HepG2 (cell line): ENCODE data around the gene STEAP2. TPM values are rescaled to one million over a fixed set of nuclear protein-coding genes. Genes with fewer than 3 reads are reported as not detected.

Experiments
- CBFB ChIP-seq: sonication (generic); formaldehyde crosslinking; IDR thresholded peaks from 2 replicates; pipeline ENCODE4 v1.4.0; 2020; ENCODE audit warnings: missing genetic modification reagents
- DRAP1 ChIP-seq: IDR thresholded peaks from 2 replicates; pipeline ENCODE4 v1.6.1; 2016; ENCODE audit warnings: missing genetic modification reagents, missing compliant biosample characterization
- ELF1 ChIP-seq: sonication (generic); formaldehyde crosslinking; IDR thresholded peaks from 2 replicates; pipeline ENCODE4 v1.4.0; 2020; ENCODE audit warnings: missing genetic modification reagents
- ETV6 ChIP-seq: sonication (generic); formaldehyde crosslinking; conservative IDR thresholded peaks from 2 replicates; pipeline ENCODE4 v1.4.0; 2020; ENCODE audit warnings: missing genetic modification reagents
- FOXA3 ChIP-seq: IDR thresholded peaks from 2 replicates; pipeline ENCODE4 v1.6.1; 2016; ENCODE audit warnings: missing genetic modification reagents, missing compliant biosample characterization
- HMG20A ChIP-seq: IDR thresholded peaks from 2 replicates; pipeline ENCODE4 v1.6.1; 2016; ENCODE audit warnings: borderline replicate concordance
- HNF1A ChIP-seq, 2 experiments: sonication (generic) in 1 of 2; formaldehyde crosslinking in 1 of 2; IDR thresholded peaks; 2 replicates each; pipeline versions ENCODE4 v1.4.0 to v1.6.1; 2016 to 2020; ENCODE audit warnings: borderline replicate concordance in 1 of 2, low read depth in 1 of 2, mild to moderate bottlenecking in 1 of 2, missing genetic modification reagents in 1 of 2
- HOMEZ ChIP-seq: IDR thresholded peaks from 2 replicates; pipeline ENCODE4 v1.6.1; 2016; ENCODE audit warnings: low read depth
- MAZ ChIP-seq, 2 experiments: sonication (generic) in 1 of 2; formaldehyde crosslinking in 1 of 2; IDR thresholded peaks; 2 replicates each; pipeline versions ENCODE4 v1.5.0 to v1.6.1; 2012 to 2020; ENCODE audit warnings: low read depth in 2 of 2, mild to moderate bottlenecking in 2 of 2, borderline replicate concordance in 1 of 2, improper control_type of control experiment in 1 of 2, low read length in 1 of 2, missing genetic modification reagents in 1 of 2, moderate library complexity in 1 of 2
- NFKB2 ChIP-seq: sonication (generic); formaldehyde crosslinking; IDR thresholded peaks from 2 replicates; pipeline ENCODE4 v1.4.0; 2020; ENCODE audit warnings: missing genetic modification reagents, borderline replicate concordance
- POLR2A ChIP-seq, 2 experiments: IDR thresholded peaks; 2 replicates each; pipeline ENCODE4 v1.6.1; 2011; ENCODE audit warnings: low read depth in 2 of 2, low read length in 2 of 2, mild to moderate bottlenecking in 1 of 2, moderate library complexity in 1 of 2; ENCODE audit not compliant: insufficient read depth in 1 of 2
- REPIN1 ChIP-seq: sonication (generic); formaldehyde crosslinking; IDR thresholded peaks from 2 replicates; pipeline ENCODE4 v1.8.0; 2022; ENCODE audit warnings: missing genetic modification reagents, low read depth, mild to moderate bottlenecking, borderline replicate concordance
- RXRB ChIP-seq: IDR thresholded peaks from 2 replicates; pipeline ENCODE4 v1.6.1; 2016; ENCODE audit warnings: borderline replicate concordance, missing genetic modification reagents, missing compliant biosample characterization
- STAG1 ChIP-seq: sonication (generic); formaldehyde crosslinking; IDR thresholded peaks from 2 replicates; pipeline ENCODE4 v1.4.0; 2020; ENCODE audit warnings: missing genetic modification reagents
- THAP11 ChIP-seq: IDR thresholded peaks from 2 replicates; pipeline ENCODE4 v1.6.1; 2016; ENCODE audit warnings: missing biosample characterization, missing genetic modification reagents
- ZNF224 ChIP-seq: sonication (generic); formaldehyde crosslinking; IDR thresholded peaks from 2 replicates; pipeline ENCODE4 v1.5.0; 2020; ENCODE audit warnings: mild to moderate bottlenecking, missing genetic modification reagents
- ZNF225 ChIP-seq: sonication (generic); formaldehyde crosslinking; IDR thresholded peaks from 2 replicates; pipeline ENCODE4 v1.4.0; 2020; ENCODE audit warnings: mild to moderate bottlenecking, missing genetic modification reagents
- ZNF280D ChIP-seq: sonication (generic); formaldehyde crosslinking; IDR thresholded peaks from 2 replicates; pipeline ENCODE4 v1.5.1; 2020; ENCODE audit warnings: mild to moderate bottlenecking, missing genetic modification reagents
- ZNF552 ChIP-seq: sonication (generic); formaldehyde crosslinking; IDR thresholded peaks from 2 replicates; pipeline ENCODE4 v1.9.0; 2022; ENCODE audit warnings: missing genetic modification reagents, mild to moderate bottlenecking, borderline replicate concordance
- ZNF607 ChIP-seq: sonication (generic); formaldehyde crosslinking; IDR thresholded peaks from 2 replicates; pipeline ENCODE4 v1.5.1; 2020; ENCODE audit warnings: missing genetic modification reagents, mild to moderate bottlenecking, borderline replicate concordance
- polyA plus RNA-seq, 8 experiments: library from polyadenylated mRNA; depleted of rRNA in 3 of 8; stranded (reverse) in 7 of 8; unstranded in 1 of 8; fragments of >200 nt; fragmentation: Illumina TruSeq in 4 of 8; extraction: Trizol in 4 of 8; gene quantifications; 2 replicates each; pipeline versions ENCODE4 v1.2.1 to v1.2.3, GENCODE V29; 2011 to 2016; ENCODE audit warnings: low read depth in 4 of 8, missing spikeins in 1 of 8, mixed read lengths in 1 of 8; ENCODE audit not compliant: insufficient read depth in 1 of 8
- total RNA-seq, 5 experiments: library from RNA; depleted of rRNA; stranded (reverse); fragments of >200 nt; fragmentation: Illumina TruSeq; extraction: Trizol; gene quantifications; 2 replicates each; pipeline ENCODE4 v1.2.3, GENCODE V29; 2016; ENCODE audit warnings: low read depth in 1 of 5

Gene STEAP2
- total and polyA plus RNA-seq, 2 of the 13 experiments (the other 11 are each of a cell fraction or from before 2014, with no cell fraction given), result 4.3 to 4.4 TPM

GRCh38 chr7:90173127-90173844 is 38.3 kb upstream of the STEAP2 start (continued):
- TF ChIP-seq RXRB (CRISPR knock-in tag), result peak; percentile 29; the same call in 1 of the 2 replicates
- no peak for TF ChIP-seq MAZ (IDR thresholded peaks at IDR 0.05; ENCODE audit: borderline replicate concordance, low read depth, low read length)
- no peak for TF ChIP-seq MAZ (CRISPR knock-in tag; IDR thresholded peaks at IDR 0.05; ENCODE audit: low read depth)
- TF ChIP-seq ZNF552 (CRISPR knock-in tag), result no peak
- TF ChIP-seq NFKB2, result no peak
- peak; percentile 90 for TF ChIP-seq FOXA3
- TF ChIP-seq ZNF607, result 0 out of 2 replicates have a peak, but pooled peaks have one; percentile 38
- TF ChIP-seq ETV6 (CRISPR knock-in tag), result no peak
- TF ChIP-seq ELF1 (CRISPR knock-in tag), result 0 out of 2 replicates have a peak, but pooled peaks have one; percentile 14
- TF ChIP-seq ZNF224, result no peak
- TF ChIP-seq POLR2A (IDR thresholded peaks at IDR 0.05; ENCODE audit: insufficient read depth in 1 of 2, low read depth in 2 of 2, low read length in 2 of 2), result no peak
- TF ChIP-seq HMG20A (CRISPR knock-in tag), result peak; percentile 52; the same call in 1 of the 2 replicates
- TF ChIP-seq ZNF225 (CRISPR knock-in tag), result no peak
- 0 out of 2 replicates have a peak, but pooled peaks have one; percentile 28 for TF ChIP-seq REPIN1
- 0 out of 2 replicates have a peak, but pooled peaks have one; percentile 23 for TF ChIP-seq THAP11 (CRISPR knock-in tag)
- TF ChIP-seq HOMEZ, result peak; percentile 63; the same call in 1 of the 2 replicates
- peak; percentile 90 for TF ChIP-seq HNF1A (IDR thresholded peaks at IDR 0.05; ENCODE audit: low read depth)
- TF ChIP-seq HNF1A (CRISPR knock-in tag; IDR thresholded peaks at IDR 0.05; ENCODE audit: borderline replicate concordance), result peak; percentile 92; the same call in 1 of the 2 replicates
- TF ChIP-seq ZNF280D, result no peak
- no peak; the same call in 1 of the 2 replicates for TF ChIP-seq STAG1 (CRISPR knock-in tag)
- peak; percentile 63 for TF ChIP-seq DRAP1
- TF ChIP-seq CBFB (CRISPR knock-in tag), result peak; percentile 82
